Bronchial epithelial cell (primary cell): Measurements from ENCODE around the gene IPCEF1. TPM values are rescaled to one million over a fixed set of nuclear protein-coding genes. Genes with fewer than 3 reads are reported as not detected.
"Not testable (repeated sequence)": the region's sequence is repeated elsewhere in the genome, so short reads cannot be mapped to it uniquely, and the experiment has no call there.

ENCODE experiments used
- DNase-seq: peaks from one replicate; pipeline ENCODE4 v3.0.0-alpha.2; 2010; ENCODE audit warnings: low read depth
- FAIRE-seq: peaks from 2 replicates; lab custom pipeline; 2011; peaks lifted over from hg19 to GRCh38; lab: Jason Lieb, UNC
- H3K27me3 ChIP-seq: 2 replicates; pipeline ENCODE4 v1.5.1; 2011; ENCODE audit warnings: low read length; ENCODE audit not compliant: control insufficient read depth, insufficient read depth
- H3K36me3 ChIP-seq: 2 replicates; pipeline ENCODE4 v1.5.1; 2011; ENCODE audit warnings: low read length; ENCODE audit not compliant: control insufficient read depth, insufficient read depth
- H3K4me3 ChIP-seq: 2 replicates; pipeline ENCODE4 v1.5.1; 2011; ENCODE audit warnings: mild to moderate bottlenecking, low read depth, low read length, control low read depth
- total RNA-seq: library from RNA; depleted of rRNA; stranded (reverse); fragments of >200 nt; gene quantifications from 2 replicates; pipeline ENCODE4 v1.2.1, GENCODE V29; 2014
- TF ChIP-seq, protein P1 (sequence below): IDR thresholded peaks from 2 replicates; pipeline ENCODE4 v1.5.1; 2011; ENCODE audit warnings: mild to moderate bottlenecking, moderate library complexity, low read length, control low read depth, inconsistent platforms; ENCODE audit not compliant: insufficient read depth, severe bottlenecking

The IPCEF1 gene
- total RNA-seq, 1 donor from 2014 or later = under 0.01 TPM

DNA sequence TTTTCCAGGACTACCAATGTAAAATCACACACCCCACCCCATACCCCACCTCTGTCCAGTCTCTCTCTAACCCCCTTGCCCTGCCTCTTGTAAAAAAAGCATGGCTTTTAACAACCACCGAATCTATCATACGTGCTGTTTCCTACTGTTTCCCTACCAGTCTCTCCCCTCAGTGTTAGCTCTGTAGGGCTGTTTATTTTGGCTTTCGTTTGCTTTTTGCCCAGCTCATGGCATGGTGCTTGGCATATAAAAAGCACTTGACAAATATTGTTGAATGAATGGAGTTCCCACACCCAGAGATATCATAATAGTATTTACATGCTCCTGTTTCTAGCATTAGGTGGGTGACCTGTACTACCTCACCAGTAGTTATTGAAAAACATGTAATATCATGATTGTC is 169.4 kb downstream of the IPCEF1 start:
- Histone ChIP-seq H3K4me3 (no peak overlapping the region), H3K27me3 (no peaks in the 10 kb centered on the region), H3K36me3 (no peaks in the 10 kb centered on the region)
- DNase-seq (no peak), FAIRE-seq (no peak)
- TF ChIP-seq, protein P1, sequence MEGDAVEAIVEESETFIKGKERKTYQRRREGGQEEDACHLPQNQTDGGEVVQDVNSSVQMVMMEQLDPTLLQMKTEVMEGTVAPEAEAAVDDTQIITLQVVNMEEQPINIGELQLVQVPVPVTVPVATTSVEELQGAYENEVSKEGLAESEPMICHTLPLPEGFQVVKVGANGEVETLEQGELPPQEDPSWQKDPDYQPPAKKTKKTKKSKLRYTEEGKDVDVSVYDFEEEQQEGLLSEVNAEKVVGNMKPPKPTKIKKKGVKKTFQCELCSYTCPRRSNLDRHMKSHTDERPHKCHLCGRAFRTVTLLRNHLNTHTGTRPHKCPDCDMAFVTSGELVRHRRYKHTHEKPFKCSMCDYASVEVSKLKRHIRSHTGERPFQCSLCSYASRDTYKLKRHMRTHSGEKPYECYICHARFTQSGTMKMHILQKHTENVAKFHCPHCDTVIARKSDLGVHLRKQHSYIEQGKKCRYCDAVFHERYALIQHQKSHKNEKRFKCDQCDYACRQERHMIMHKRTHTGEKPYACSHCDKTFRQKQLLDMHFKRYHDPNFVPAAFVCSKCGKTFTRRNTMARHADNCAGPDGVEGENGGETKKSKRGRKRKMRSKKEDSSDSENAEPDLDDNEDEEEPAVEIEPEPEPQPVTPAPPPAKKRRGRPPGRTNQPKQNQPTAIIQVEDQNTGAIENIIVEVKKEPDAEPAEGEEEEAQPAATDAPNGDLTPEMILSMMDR = no peak

DNA sequence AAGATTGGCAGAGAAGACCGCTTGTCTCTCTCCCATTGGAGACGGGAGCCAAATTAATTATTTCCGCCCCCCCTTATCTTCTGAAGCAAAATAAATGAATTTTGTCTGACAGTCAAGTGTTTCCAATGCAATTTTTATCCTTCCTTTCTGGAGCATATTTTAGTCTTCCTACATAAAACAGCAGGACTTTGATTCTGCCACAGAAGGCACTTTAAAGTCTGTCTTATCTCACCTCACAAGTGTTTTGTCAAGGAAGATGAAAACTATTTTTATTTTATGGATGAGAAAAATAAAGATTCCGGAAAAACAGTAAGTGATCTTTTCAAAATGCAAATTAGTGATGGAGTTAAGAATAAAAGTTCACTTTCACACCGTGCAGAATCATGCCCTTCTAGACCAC is 177.2 kb downstream of the IPCEF1 start:
- FAIRE-seq = no peak
- DNase-seq = no peak
- no peak overlapping the region for H3K4me3 ChIP-seq
- TF ChIP-seq, protein P1 = no peak
- H3K36me3 ChIP-seq = no peaks in the 10 kb centered on the region
- H3K27me3 ChIP-seq = no peaks in the 10 kb centered on the region

DNA sequence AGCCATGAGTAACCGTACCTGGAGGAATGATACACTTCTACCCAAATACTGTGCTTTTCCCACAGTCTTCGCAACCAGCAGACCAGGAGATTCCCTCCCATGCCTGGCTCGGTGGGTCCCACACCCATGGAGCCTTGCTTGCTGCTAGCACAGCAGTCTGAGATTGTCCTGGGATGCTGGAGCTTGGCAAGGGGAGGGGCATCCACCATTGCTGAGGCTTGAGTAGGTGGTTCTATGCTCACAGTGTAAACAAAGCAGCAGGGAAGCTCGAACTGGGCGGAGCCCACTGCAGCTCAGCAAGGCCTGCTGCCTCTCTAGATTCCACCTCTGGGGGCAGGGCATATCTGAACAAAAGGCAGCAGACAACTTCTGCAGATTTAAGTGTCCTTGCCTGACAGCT is 184.2 kb downstream of the IPCEF1 start:
- H3K27me3 ChIP-seq, H3K4me3 ChIP-seq, H3K36me3 ChIP-seq, FAIRE-seq, DNase-seq: not testable (repeated sequence)

DNA sequence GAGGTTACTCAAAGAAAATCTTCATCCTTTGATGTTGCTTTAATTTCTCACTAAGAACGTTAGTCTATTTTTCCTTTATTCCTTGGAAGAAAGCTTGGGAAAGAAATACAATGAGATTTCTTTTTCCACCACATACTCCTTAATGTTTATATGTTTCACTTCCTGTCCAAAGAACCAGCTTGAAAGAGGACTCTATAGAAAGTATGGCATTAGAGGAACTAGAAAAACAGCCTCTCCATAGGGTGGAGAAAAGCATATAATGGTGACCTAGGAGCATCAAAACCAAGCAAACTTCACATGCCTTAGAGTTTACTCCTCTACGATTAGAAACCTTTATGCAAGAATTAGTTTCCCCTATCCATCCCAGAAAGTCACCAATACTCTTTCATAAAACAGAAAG is 186.5 kb downstream of the IPCEF1 start:
- TF ChIP-seq, protein P1 = no peak
- no peak for FAIRE-seq
- Histone ChIP-seq H3K27me3 (no peaks in the 10 kb centered on the region), H3K4me3 (no peak overlapping the region), H3K36me3 (no peaks in the 10 kb centered on the region)
- DNase-seq = no peak

DNA sequence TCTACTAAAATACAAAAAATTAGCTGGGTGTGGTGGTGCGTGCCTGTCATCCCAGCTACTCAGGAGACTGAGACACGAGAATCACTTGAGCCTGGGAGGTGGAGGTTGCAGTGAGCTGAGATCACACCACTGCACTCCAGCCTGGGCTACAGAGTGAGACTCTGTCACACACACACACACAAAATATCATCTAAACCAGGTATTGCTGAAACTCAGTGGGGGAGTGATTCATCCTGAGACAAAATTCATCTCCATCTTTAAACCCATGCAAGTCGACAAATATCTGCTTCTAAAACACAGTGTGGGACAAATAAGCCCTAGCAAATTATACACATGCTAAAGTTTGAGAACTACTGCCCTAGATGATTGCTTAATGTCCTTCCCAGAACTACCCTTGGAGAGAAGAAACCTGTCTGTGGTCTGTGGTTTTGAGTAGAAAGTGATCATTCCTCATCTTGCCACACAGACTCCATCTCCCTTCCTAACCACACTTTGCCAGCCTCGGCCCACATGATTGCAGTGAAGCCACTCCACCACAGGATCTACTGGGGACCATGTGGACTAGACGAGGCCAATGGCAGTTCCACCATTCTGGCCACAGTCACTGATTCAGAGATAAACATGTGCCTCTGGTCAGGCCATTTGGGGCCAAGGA is 187.3 kb downstream of the IPCEF1 start:
- Histone ChIP-seq H3K27me3 (no peaks in the 10 kb centered on the region), H3K36me3 (no peaks in the 10 kb centered on the region), H3K4me3 (no peak overlapping the region)
- DNase-seq (no peak), FAIRE-seq (no peak)
- TF ChIP-seq, protein P1 = no peak

DNA sequence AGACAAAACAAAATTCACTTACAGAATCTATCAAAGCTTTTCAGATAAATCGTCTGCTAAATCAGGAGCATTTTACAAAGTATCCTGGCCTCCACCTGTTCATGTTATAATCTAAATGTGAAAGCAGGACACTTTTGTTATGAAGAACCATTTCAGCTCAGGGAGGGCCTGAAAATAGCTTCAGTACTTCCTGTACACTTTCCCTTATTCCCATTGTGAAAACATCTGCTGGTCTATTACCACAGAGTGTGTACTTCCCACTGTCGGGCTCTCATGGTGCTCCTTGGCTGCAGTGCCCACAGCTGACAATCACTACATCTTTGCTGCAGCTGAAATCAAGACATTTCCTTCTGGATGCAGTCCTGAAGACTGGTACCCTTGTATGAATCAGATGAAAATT is 189.5 kb downstream of the IPCEF1 start:
- FAIRE-seq (no peak), DNase-seq (no peak)
- H3K27me3 ChIP-seq = no peaks in the 10 kb centered on the region
- TF ChIP-seq, protein P1 = no peak
- no peaks in the 10 kb centered on the region for H3K36me3 ChIP-seq
- H3K4me3 ChIP-seq = no peak overlapping the region
